HG02759 (cell line): ENCODE data around the gene DNAJC28.
A peak's percentile ranks its signal among the peaks of the same experiment; 100 is the strongest.
"Not testable (repeated sequence)": the region's sequence is repeated elsewhere in the genome, so short reads cannot be mapped to it uniquely, and the experiment has no call there.

Experiments
- ATAC-seq: cut with Tn5 transposase; IDR thresholded peaks from one replicate; pipeline ENCODE4 v1.9.1; 2021; ENCODE audit warnings: mild to moderate bottlenecking, moderate library complexity; ENCODE audit not compliant: unreplicated experiment

The DNAJC28 gene

DNA sequence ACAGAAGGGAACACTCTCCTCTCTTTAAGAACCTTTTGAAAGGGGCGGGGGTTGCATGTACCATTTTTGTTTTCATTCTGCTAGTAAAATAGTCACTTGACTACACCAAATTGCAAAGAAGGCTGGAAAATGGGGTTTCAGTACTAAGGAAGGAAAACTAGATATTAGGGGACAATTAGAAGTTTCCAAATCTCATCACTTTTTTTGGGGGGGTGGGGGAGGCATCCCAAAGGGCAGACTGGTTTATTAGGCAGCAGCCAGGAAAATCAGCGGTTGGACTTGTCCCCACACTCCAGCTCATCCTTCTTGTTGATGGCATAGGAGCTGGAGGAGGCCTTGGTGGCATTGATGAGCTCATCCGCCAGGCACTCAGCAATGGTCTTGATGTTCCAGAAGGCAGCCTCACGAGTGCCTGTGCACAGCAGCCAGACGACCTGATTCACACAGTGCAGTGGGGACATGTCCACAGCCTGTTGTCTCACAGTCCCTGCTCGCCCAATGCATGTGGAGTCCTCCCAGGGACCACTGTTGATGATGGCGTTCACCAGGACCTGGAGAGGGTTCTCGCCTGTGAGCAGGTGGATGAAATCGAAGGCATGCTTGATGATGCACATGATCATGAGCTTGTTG lies 10.1 kb downstream of the DNAJC28 start:
- no peak for ATAC-seq

GRCh38 chr21:33480481-33481103 lies 10.9 kb downstream of the DNAJC28 start:
- no peak for ATAC-seq

DNA sequence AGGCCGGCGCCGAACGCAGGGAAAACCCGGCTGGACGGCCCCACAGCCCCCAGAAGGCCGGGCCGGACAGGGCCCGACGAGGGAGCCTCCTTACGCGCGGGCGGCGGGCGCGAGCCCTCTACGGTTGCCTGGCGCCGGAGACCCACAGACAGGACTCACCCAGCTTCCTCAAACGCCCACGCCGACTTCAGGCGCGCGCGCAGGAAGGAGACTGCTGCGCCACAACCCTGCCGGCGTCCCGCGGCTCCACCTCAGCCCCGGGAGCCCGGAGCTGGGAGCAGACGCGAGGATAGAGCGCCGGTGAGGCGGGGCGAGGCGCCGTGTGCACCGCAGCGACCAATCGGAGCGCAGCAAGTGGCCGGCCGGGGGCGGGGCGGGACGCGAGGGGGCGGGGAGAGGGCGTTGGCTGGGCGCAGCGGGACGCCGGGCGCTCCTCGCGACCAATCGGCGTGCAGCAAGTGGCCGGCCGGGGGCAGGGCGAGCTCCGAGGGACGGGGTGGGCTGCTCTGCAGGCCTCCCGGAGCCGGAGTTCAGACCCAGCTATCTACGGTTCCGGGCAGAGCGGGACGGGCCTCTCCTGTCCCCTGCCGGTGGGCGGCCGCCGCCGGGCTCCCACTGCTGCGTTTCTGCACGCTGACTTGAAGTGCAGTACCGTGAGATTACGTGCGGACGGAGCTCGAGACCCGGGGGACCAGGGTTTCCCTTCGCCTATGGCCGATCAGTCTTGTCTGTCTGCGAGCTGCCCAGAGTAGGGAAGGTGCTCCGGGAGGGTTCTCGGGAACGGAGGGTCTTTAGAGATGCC lies 11.6 kb downstream of the DNAJC28 start, which contains the start of gene TMEM50B:
Gene TMEM50B, minus strand, starts transcription at position 296 of the 802 bp plus-strand sequence. CDS start 11,089 bp downstream, outside the sequence.
- ATAC-seq, result peak; percentile 92

- ATAC-seq, result peak; percentile 27
These were observed 12.4 kb downstream of the DNAJC28 start for GRCh38 chr21:33478935-33479678.

DNA sequence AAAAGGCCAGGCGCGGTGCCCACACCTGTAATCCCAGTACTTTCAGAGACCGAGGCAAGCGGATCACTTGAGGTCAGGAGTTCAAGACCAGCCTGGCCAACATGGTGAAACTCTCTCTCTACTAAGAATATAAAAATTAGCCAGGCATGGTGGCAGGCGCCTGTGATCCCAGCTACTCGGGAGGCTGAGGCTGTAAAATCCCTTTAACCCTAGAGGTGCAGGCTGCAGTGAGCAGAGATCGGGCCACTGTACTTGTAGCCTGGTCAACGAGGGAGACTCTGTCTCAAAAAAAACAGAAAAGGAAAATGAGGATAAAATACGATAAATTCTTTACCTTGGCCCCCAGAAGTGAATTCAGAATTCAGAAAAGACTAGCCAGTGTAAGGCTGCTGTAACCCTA lies 13.3 kb downstream of the DNAJC28 start:
- ATAC-seq, result no peak

DNA sequence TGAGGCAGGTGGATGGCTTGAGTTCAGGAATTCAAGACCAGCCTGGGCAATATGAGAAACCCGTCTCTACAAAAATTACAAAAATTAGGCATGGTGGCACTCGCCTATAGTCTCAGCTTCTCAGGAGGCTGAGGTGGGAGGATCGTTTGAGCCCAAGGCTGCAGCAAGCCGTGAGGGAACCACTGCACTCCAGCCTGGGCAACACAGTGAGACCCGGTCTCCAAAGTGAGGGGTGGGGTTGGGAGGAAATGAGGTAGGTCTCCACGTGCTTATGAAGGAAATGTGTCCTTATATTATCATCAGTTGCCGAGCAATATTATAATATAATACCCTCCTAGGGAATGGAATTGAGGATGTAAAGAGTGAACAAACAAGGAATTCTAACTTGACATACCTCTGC lies 14.4 kb downstream of the DNAJC28 start:
- ATAC-seq, result no peak

DNA sequence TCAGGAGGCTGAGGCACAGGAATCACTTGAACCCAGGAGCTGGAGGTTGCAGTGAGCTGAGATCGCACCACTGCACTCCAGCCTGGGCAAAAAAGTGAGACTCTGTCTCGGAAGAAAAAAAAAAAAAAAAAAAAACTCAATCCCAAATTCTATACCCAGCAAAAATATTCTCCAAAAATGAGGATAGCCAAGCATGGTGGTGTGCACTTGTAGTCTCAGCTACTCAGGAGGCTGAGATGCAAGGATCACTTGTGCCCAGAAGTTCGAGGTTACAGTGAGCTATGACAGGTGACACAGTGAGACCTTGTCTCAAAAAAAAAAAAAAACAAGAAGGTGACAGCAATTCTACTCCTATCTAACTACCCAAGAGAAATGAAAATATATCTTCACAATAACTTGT lies 18.2 kb downstream of the DNAJC28 start:
- ATAC-seq, result no peak

DNA sequence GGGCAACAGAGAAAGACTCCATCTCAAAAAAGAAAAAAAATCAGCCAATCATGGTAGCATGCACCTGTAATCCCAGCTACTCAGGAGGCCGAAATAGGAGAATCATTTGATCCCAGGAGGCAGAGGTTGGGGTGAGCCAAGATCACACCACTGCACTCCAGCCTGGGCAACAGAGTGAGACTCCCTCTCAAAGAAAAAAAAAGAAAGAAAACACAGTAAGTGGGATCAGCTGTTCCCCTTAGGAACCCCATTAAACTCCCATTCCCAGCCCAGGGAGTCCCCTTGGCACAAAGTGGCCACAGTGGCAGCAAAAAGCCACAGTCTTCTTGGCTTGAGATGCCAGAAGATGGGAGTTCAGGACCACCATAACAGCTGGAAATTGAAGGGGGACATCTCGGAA lies 20.8 kb downstream of the DNAJC28 start:
- ATAC-seq, result no peak

DNA sequence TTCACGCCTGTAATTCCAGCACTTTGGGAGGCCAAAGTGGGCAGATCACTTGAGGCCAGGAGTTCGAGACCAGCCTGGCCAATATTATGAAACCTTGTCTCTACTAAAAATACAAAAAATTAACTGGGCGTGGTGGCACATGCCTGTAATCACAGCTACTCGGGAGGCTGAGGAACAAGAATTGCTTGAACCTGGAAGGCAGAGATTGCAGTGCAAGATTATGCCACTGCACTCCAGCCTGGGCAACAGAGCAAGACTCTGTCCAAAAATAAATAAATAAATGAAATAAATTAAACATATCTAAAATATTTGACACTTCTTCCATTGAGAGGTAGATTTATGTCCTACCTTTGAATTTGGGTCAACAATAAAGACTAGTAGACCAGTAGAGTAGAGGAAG lies 22.3 kb downstream of the DNAJC28 start:
- ATAC-seq, result not testable (repeated sequence)

- ATAC-seq, result no peak
These were observed 29.8 kb downstream of the DNAJC28 start for GRCh38 chr21:33461538-33462250.

DNA sequence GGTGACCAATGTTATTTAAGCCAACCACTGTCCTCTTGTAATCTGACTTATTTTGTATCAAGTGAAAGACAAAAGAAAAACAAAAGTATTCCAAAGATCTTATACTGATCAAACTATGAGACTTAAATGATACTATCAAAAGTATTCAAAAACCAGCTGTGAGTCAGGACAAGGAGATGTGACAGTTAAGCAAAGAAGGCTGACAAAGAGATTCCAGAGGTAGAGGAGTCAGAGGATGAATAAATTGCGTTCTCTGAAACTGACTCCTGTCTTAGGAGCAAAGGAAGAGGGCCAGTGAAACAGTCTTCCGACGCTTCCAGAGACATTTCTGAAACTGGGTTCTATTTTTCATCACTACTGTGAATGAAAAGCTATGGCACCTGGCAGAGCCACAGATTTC lies 32.7 kb downstream of the DNAJC28 start:
- no peak for ATAC-seq

DNA sequence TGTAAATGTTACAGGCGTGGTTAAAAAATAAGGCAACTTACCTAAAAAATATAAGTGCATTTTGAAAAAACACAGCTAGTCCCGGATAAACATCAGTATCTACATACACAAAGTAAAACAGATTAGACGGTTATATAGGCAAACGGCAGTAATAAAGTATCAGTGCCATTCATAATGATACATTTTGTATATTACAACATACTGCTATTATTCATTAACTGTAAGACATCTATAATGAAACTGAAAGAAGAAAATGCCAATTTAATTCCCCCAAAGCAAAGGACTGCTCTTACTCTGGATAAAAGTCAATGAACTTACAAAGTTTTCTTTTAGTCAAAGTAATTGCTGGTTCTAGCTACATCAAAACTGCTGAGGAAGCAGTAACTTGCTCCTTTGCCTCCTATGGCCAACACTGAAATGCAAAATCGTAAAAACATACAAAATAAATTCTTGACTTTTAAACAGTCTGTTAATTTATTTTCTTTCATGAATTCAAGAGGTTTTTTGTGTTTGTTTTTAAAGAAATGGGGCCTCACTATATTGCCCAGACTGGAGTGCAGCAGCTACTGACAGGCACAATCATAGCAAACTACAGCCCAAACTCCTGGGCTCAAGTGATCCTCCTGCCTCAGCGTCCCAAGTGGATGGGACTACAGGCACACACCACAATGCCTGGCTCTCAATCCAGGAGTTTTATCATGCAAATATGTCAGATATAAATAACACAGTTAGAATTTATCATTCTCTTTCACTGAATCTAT lies 35.6 kb downstream of the DNAJC28 start:
- no peak for ATAC-seq

- ATAC-seq, result no peak
These were observed 39.2 kb downstream of the DNAJC28 start for GRCh38 chr21:33452362-33452761.

DNA sequence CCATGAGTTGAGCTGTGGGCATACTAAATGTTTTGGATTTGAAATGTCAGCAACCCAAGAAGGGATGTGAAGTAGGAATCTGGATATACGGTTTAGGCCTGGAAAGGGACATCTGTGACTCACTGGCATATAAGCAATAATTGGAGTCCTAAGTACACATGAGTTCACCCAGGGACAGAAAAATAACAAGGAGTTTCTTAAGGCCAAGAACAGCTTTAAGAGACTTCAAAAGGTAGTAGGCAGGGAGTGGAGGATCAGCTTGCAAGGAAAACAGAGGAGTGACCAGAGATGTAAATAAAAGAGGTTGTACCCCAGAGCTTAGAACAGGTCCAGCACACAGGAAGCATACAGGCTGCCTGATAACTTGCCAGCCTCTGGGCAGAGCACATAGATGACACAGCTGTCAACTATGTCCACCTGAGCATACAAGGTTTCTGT lies 39.9 kb downstream of the DNAJC28 start:
- no peak for ATAC-seq

DNA sequence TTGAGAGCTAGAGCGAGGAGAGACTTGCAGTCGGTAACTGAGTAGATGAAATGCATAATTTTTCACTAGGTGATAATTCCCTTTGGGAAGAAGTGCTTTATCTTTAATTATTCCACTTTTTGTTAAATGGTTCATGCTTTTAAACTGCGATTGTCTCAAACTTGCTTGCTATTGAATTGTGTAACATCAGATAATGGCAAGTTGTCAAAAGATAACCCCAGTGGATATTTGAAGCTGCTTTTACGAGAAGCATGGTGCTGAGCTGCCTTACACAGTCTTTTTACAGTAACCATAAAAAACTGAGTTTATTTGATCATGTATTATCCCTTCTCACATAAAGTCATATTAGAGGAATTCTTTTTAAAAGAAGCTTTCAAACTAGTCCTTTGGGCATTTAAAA lies 41.9 kb downstream of the DNAJC28 start:
- ATAC-seq, result no peak

- not testable (repeated sequence) for ATAC-seq
These were observed 44.9 kb downstream of the DNAJC28 start for GRCh38 chr21:33446620-33447019.

GRCh38 chr21:33444499-33444898 lies 47.0 kb downstream of the DNAJC28 start:
- ATAC-seq, result no peak

DNA sequence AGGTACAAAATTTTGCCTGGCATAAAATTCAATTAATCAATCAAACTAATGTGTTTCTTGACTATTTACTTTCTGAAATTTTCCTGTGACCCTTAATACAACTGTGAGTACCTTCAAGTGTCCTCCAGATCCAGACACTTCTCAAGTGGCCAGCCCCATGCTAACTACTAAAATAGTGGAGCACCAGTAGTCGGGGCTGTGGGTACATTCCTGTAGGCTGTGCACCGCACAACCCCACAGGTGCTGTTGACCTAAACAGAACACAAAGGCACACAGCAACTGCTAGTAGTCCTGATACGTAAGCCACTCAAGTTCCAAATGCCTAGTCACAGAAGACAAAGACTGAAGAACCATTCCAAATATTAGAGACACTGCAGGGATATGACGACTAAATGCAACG lies 48.3 kb downstream of the DNAJC28 start:
- ATAC-seq, result no peak
